PC-3 (cell line): Measurements from ENCODE around the gene P2RX6.

Source experiments
- EZH2 ChIP-seq: fragments of 300-600 bp; sonication (generic); IDR thresholded peaks from one replicate; pipeline ENCODE4 v1.6.1; 2017; ENCODE audit warnings: antibody characterized with exemption, mild to moderate bottlenecking, low read length; ENCODE audit not compliant: unreplicated experiment
- TF ChIP-seq, protein P1 (sequence below): fragments of 300-600 bp; sonication (generic); conservative IDR thresholded peaks from 2 replicates; pipeline ENCODE4 v1.5.1; 2017; ENCODE audit warnings: antibody characterized with exemption, low read depth, mild to moderate bottlenecking, low read length

DNA sequence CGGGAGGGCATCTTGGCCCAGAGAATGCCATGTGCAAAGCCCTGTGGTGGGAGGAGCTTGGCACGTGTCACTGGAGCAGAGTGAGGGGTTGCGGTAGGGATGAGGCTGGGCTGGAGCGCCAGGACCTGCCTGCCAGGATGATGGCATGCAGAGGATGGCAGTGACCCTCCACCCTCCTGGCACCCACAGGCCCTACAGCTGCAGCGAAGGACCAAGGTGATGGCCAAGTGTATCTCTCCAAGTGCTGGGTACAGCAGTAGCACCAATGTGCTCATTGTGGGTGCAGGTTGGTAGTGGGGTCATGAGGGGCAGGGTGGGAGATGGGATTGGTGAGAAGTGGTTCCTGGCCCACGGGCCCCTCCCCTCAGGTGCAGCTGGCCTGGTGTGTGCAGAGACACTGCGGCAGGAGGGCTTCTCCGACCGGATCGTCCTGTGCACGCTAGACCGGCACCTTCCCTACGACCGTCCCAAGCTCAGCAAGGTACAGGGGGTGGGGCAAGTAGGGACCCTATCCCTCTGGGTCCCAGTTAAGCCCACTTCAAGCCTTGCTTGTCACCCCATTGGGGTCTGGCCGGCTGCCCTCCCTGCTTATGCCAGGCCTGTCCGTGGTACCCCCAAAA lies 40.5 kb upstream of the P2RX6 start:
- TF ChIP-seq, protein P1, sequence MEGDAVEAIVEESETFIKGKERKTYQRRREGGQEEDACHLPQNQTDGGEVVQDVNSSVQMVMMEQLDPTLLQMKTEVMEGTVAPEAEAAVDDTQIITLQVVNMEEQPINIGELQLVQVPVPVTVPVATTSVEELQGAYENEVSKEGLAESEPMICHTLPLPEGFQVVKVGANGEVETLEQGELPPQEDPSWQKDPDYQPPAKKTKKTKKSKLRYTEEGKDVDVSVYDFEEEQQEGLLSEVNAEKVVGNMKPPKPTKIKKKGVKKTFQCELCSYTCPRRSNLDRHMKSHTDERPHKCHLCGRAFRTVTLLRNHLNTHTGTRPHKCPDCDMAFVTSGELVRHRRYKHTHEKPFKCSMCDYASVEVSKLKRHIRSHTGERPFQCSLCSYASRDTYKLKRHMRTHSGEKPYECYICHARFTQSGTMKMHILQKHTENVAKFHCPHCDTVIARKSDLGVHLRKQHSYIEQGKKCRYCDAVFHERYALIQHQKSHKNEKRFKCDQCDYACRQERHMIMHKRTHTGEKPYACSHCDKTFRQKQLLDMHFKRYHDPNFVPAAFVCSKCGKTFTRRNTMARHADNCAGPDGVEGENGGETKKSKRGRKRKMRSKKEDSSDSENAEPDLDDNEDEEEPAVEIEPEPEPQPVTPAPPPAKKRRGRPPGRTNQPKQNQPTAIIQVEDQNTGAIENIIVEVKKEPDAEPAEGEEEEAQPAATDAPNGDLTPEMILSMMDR = no peak
- TF ChIP-seq EZH2 = no peak
